Stimulated activated naive CD4-positive, alpha-beta T cell treated with Interleukin-2 at 50 U/mL for 16 hours (primary cell): ENCODE measurements around the gene EIF4G2.

Source experiments
- DNase-seq: peaks from one replicate; lab custom pipeline; 2025; lab: John Stamatoyannopoulos, UW

Gene EIF4G2

DNA sequence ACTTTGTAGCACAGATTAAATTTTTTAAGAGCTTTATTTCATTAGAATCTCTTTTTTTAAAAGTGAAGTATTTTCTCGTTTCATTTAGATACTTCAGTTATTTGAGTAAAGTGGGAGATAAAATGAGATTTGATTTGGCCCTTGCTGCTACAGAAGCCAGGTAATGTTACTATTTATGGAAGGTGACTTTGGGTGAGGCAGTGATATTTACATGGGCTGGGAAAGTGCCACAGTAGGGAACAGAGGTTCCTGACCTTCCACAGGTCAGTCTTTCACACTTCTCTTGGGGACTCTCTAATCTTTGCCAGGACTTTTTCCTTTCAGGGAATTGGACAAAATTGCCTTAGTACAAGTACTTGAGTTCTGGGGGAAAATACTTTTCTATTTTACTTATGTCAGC is 37.3 kb downstream of the EIF4G2 start:
- no peak for DNase-seq

DNA sequence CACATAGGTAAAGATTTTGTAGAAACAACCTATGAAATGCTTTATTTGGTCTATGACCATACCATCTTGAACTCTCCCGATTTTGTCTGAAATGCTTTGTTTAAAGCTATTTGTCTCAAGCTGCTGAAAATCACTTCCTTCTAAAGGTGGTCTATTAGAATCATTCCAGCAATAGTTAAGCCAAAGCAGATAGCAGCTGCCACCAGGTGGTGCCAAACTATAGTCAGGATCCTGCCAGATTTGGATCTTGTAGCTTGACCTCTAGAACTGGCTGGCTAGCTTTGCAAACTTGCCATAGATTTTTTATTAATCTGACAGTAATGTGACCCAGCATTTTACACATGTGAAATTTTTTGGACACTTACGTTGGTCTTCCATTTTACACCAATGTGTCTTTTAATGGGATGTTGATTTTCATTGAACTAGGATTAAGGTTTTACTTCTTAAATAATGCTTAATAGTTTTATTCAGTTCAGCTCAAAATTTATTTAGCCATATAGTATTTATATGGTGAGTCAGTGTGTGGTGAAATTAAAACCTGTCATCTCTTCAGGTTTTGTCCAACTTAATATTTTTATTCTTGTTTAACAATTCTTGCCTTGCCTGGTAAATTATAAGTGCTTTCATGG is 38.0 kb downstream of the EIF4G2 start:
- no peak for DNase-seq

- no peak for DNase-seq
These were observed 44.3 kb downstream of the EIF4G2 start for GRCh38 chr11:10764412-10764811.

- no peak for DNase-seq
These were observed 45.0 kb downstream of the EIF4G2 start for GRCh38 chr11:10763766-10764165.

DNA sequence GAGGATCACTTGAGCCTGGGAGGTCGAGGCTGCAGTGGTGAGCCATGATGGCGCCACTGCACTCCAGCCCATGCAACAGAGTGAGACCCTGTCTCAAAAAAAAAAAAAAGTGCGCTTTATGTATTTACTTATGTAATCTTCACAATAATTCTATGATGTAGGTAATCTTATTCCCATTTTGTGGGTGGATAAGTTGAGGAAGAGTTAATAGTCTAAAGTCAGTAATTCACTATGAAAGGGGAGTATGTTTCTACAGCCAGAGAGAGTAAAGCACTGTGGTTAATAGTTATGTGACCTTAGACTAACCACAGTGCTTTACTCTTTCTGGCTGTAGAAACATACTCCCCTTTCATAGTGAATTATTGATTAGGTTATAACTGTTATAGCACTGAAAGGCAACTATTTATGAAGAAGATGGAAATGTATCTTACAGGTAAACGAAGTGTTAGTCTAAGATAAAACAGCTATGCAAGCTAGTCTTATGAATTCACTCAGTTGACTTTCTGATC is 45.8 kb downstream of the EIF4G2 start:
- DNase-seq, result no peak

- no peak for DNase-seq
These were observed 46.5 kb downstream of the EIF4G2 start for GRCh38 chr11:10762185-10762584.

GRCh38 chr11:10761085-10761698 is 47.5 kb downstream of the EIF4G2 start:
- no peak for DNase-seq

DNA sequence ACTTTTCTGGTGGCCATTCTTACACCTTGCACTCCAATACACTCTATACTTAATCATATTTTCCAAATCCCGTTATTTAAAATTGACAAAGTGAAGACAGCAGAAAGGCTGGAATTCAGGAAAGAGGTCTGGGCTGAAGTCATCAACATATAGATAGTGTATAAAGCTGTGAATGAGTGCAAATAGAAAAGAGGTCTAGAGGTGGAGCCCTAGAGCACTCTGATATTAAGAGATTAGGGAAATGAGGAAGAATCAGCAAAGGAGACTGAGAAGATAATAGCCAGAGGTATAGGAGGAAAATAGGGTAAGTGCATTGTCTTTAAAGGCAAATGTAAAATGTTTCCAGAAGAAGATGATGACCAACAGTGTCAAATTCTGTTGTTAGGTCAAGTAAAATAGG is 49.8 kb downstream of the EIF4G2 start:
- no peak for DNase-seq

GRCh38 chr11:10752486-10752885 is 56.2 kb downstream of the EIF4G2 start:
- no peak for DNase-seq

GRCh38 chr11:10752061-10752460 is 56.7 kb downstream of the EIF4G2 start:
- no peak for DNase-seq

DNA sequence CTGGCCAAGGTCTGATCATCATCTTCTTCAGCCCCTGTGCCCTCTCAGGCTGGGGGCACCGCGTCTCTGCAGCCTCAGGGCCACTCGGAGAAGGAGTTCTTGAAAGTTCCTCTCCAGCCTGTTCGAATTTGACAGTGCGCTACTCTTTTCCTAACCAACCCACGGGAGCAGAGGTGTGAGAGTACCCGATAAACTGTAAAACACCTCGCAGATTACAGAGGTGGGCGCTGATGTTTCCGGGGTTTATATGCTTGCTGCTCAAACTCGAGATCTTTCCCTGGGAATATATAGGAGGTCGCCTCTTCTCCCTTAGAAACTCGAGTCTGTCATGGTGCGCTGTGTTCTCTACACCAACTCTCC is 57.2 kb downstream of the EIF4G2 start:
- DNase-seq, result no peak

- DNase-seq, result peak; percentile 90
These were observed 57.7 kb downstream of the EIF4G2 start, which contains the start of gene CTR9 for GRCh38 chr11:10750838-10751580. TSS of gene CTR9 (plus strand) at chr11:10751246. CDS start at chr11:10751413, 167 bp downstream.

DNA sequence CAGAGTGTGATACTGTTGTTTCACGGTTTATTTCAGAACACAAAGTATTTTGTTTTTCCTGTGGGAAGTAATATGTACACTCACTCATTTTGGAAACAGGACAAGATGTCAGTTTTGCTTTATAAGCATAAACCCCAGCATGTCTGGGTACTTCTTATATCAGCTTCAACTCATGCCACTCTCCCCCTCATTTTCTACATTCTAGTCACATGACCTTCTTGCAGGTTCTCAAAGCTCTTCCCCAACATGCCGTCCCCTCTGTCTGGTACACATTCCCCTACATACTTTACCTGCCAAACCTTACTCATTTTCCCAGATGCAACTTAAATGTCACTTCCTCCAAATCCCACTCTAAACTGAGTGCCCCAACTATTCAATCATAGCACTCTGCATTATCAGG is 59.2 kb downstream of the EIF4G2 start:
- no peak for DNase-seq

- no peak for DNase-seq
These were observed 61.0 kb downstream of the EIF4G2 start for GRCh38 chr11:10747733-10748132.
